ACC112 (cell line): Measurements from ENCODE around the gene MAZ.

Experiments
- H2AFZ ChIP-seq: fragments of 200-600 bp; sonication (generic); one replicate; pipeline ENCODE4 v1.6.0; 2017; ENCODE audit warnings: antibody characterized with exemption, low read length; ENCODE audit not compliant: unreplicated experiment
- H3K27ac ChIP-seq: fragments of 200-600 bp; sonication (generic); 2 replicates; pipeline ENCODE4 v1.5.1; 2014; ENCODE audit warnings: low read depth, mild to moderate bottlenecking, antibody characterized with exemption, low read length, moderate library complexity
- H3K27me3 ChIP-seq: fragments of 200-600 bp; sonication (generic); 2 replicates; pipeline ENCODE4 v1.6.1; 2014; ENCODE audit warnings: mild to moderate bottlenecking, antibody characterized with exemption, low read length, moderate library complexity, mixed read lengths; ENCODE audit not compliant: insufficient read depth
- H3K36me3 ChIP-seq: fragments of 200-600 bp; sonication (generic); 2 replicates; pipeline ENCODE4 v1.6.1; 2016; ENCODE audit warnings: mild to moderate bottlenecking, antibody characterized with exemption, low read length, moderate library complexity, mixed read lengths; ENCODE audit not compliant: insufficient read depth
- H3K4me1 ChIP-seq: fragments of 200-600 bp; sonication (generic); one replicate; pipeline ENCODE4 v1.6.1; 2016; ENCODE audit warnings: low read length, mixed read lengths; ENCODE audit not compliant: insufficient read depth, unreplicated experiment, control insufficient read depth
- H3K4me3 ChIP-seq: fragments of 200-600 bp; sonication (generic); 2 replicates; pipeline ENCODE4 v1.5.1; 2014; ENCODE audit warnings: mild to moderate bottlenecking, low read depth, low read length
- H3K79me2 ChIP-seq: fragments of 200-600 bp; sonication (generic); one replicate; pipeline ENCODE4 v1.6.0; 2016; ENCODE audit warnings: low read length; ENCODE audit not compliant: control insufficient read depth, unreplicated experiment, insufficient read depth

MAZ gene

DNA sequence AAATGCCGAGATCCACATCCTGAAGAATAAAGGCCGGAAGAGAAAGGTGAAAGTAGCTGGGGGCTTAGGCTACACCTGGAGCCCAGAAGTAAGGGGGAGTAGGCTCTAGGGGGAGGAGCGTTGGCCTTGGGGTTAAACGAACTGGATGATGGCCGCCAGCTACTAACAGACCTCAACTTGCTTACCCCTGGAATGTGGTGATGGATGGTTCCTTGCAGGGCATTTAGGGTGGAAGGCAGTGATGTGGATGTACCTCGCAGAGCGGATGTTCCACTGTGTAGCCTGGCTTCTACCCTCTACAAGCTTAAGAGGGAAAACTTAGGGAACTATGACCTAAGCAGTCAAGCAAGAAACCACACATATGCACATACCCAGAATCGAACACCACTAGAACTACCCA lies 2.3 kb upstream of the MAZ start:
- Histone ChIP-seq H3K4me3 (peak overlapping the region; percentile 86), H2AFZ (no peak overlapping the region), H3K79me2 (peaks cover 10% of the 10 kb centered on the region), H3K4me1 (peaks cover 19% of the 10 kb centered on the region), H3K36me3 (peaks cover 20% of the 10 kb centered on the region; the same call in 1 of the 2 replicates), H3K27ac (peak overlapping the region; percentile 81), H3K27me3 (no peaks in the 10 kb centered on the region)

DNA sequence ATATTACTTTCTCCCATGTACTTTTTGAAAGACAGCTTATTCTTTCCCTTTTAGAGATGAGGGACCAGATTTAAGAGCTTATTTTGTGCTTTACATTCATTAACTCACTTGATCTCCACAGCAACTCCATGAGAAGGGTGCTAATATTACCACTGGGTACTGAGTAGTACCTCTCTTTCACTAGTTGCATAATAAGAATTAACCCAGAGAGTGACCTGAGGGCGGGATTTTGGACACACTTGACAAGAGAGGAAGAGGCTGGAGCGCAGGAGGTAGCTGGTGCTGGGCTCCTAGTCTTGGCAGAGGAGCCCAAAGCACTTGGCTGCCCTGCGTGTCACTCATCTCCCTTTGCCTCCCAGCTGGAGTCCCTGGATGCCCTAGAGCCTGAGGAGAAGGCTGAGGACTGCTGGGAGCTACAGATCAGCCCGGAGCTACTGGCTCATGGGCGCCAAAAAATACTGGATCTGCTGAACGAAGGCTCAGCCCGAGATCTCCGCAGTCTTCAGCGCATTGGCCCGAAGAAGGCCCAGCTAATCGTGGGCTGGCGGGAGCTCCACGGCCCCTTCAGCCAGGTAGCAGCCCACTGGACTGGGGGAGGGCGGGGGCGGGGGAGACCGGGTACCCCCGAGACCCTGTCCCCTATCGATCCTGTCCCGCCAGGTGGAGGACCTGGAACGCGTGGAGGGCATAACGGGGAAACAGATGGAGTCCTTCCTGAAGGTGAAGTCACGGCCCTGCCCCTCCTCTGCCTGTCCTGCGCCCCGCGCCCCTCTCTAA lies 1.7 kb upstream of the MAZ start:
- H3K27ac ChIP-seq = peak overlapping the region; percentile 81
- H3K27me3 ChIP-seq = no peaks in the 10 kb centered on the region
- H2AFZ ChIP-seq = peak overlapping the region; percentile 39
- H3K79me2 ChIP-seq = peaks cover 16% of the 10 kb centered on the region
- peaks cover 18% of the 10 kb centered on the region; the same call in 1 of the 2 replicates for H3K36me3 ChIP-seq
- peak overlapping the region; percentile 86 for H3K4me3 ChIP-seq
- H3K4me1 ChIP-seq = peaks cover 26% of the 10 kb centered on the region

DNA sequence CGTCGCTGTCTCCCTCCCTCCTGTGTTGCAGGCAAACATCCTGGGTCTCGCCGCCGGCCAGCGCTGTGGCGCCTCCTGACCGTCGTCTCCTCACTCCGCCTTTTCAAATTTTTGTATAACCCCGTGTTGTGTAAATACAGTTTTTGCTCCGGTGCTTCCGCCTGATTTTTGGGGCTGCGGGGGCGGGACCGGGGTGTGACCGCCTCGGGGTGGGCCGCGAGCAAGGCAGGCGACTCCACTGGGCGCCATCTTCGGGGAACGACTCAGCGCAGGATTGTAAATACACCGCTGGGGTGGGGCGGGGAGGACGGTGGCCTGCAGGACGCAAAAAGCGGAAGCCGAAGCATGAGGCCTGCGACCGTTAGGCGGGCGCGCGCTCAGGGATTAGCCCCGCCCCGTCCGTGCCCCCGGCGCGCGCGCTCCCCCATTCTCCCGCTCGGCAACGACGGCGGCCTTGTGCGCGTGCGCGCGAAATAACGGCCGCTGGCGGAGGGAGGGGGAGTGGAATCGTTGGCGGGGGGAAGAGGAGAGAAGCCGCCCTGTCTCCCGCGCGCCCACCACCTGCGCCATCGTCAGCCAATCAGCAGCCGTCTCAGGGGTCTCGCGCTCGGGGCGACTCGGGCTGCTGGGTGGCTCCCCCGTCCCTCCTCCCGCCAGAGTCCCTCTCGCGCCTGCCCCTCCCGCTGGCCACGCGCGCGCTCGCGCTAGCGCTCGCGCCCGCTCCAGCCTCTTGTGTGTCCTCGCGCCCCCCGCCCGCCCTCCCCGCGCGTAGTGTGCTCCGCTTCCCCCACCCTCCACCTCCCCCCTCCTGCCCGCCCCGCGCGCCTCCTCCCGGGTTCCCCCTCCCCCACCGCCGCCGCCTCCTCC lies 864 bp upstream of the MAZ start:
- H3K79me2 ChIP-seq = peaks cover 16% of the 10 kb centered on the region
- peaks cover 18% of the 10 kb centered on the region; the same call in 1 of the 2 replicates for H3K36me3 ChIP-seq
- peaks cover 34% of the 10 kb centered on the region for H3K4me1 ChIP-seq
- H3K27ac ChIP-seq = peak overlapping the region; percentile 81
- peak overlapping the region; percentile 39 for H2AFZ ChIP-seq
- H3K4me3 ChIP-seq = peak overlapping the region; percentile 86
- H3K27me3 ChIP-seq = no peaks in the 10 kb centered on the region

DNA sequence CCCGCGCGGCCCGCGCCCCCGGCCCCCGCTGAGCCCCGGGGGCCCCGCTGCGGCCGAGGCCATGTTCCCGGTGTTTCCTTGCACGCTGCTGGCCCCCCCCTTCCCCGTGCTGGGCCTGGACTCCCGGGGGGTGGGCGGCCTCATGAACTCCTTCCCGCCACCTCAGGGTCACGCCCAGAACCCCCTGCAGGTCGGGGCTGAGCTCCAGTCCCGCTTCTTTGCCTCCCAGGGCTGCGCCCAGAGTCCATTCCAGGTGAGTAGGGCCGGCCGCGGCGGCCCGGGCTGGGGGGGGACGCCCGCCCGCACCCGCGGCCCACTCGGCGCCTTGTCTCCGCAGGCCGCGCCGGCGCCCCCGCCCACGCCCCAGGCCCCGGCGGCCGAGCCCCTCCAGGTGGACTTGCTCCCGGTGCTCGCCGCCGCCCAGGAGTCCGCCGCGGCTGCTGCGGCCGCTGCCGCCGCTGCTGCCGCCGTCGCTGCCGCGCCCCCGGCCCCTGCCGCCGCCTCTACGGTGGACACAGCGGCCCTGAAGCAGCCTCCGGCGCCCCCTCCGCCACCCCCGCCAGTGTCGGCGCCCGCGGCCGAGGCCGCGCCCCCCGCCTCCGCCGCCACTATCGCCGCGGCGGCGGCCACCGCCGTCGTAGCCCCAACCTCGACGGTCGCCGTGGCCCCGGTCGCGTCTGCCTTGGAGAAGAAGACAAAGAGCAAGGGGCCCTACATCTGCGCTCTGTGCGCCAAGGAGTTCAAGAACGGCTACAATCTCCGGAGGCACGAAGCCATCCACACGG lies 504 bp downstream of the MAZ start:
- H3K4me3 ChIP-seq = peak overlapping the region; percentile 86
- no peak overlapping the region for H2AFZ ChIP-seq
- peaks cover 39% of the 10 kb centered on the region for H3K4me1 ChIP-seq
- H3K79me2 ChIP-seq = peaks cover 16% of the 10 kb centered on the region
- peaks cover 18% of the 10 kb centered on the region; the same call in 1 of the 2 replicates for H3K36me3 ChIP-seq
- H3K27ac ChIP-seq = peak overlapping the region; percentile 52
- no peaks in the 10 kb centered on the region for H3K27me3 ChIP-seq

DNA sequence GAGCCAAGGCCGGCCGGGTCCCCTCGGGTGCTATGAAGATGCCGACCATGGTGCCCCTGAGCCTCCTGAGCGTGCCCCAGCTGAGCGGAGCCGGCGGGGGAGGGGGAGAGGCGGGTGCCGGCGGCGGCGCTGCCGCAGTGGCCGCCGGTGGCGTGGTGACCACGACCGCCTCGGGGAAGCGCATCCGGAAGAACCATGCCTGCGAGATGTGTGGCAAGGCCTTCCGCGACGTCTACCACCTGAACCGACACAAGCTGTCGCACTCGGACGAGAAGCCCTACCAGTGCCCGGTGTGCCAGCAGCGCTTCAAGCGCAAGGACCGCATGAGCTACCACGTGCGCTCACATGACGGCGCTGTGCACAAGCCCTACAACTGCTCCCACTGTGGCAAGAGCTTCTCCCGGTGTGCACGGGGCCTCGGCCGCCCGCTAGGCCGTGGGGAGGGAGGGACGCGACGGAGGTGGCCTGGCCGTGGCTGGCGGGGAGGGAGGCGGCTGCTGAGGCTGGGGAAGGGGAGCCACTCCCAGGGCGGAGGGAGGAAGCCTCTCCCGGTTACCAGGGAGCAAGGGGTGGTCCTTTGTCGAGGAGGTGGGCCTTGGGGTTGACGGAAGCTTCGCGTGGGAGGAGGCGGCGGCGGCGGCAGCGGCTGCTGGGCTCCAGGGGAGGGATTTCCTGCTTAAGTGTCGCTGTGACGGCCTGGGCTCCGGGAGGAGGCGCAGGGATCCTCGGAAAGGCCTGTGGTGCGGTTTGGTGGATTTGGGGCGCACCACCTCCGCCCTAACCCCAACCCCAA lies 1.3 kb downstream of the MAZ start:
- Histone ChIP-seq H3K79me2 (peaks cover 16% of the 10 kb centered on the region), H2AFZ (no peak overlapping the region), H3K27ac (peak overlapping the region; percentile 52), H3K4me1 (peaks cover 39% of the 10 kb centered on the region), H3K27me3 (no peaks in the 10 kb centered on the region), H3K36me3 (peaks cover 13% of the 10 kb centered on the region; the same call in 1 of the 2 replicates), H3K4me3 (peak overlapping the region; percentile 86)

DNA sequence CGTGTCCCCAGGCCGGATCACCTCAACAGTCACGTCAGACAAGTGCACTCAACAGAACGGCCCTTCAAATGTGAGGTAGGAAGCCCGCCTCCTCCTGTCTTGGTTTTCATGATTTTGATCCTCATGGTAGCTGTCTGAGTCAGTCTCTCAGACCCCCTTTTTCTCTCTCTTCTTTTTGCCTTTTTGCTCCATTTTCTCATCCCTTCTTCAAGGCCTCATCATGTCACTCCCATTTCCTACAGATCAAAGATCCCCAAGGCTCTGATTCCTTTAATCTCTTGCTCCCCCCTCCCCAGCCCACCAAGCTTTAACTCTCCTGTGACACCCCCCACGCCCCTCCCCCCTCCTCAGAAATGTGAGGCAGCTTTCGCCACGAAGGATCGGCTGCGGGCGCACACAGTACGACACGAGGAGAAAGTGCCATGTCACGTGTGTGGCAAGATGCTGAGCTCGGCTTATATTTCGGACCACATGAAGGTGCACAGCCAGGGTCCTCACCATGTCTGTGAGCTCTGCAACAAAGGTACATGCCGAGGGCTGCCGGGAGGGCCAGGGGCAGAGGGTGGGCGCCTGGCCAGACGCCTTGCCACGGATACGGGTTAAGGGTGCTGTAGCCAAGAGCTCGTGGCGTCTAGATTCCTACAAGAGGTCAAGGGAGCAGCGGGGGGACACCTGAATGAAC lies 2.0 kb downstream of the MAZ start:
- Histone ChIP-seq H3K4me1 (peaks cover 39% of the 10 kb centered on the region), H3K79me2 (peaks cover 16% of the 10 kb centered on the region), H3K4me3 (peak overlapping the region; percentile 86), H3K27ac (peak overlapping the region; percentile 52), H2AFZ (no peak overlapping the region), H3K36me3 (peaks cover 9% of the 10 kb centered on the region; the same call in 1 of the 2 replicates), H3K27me3 (no peaks in the 10 kb centered on the region)

DNA sequence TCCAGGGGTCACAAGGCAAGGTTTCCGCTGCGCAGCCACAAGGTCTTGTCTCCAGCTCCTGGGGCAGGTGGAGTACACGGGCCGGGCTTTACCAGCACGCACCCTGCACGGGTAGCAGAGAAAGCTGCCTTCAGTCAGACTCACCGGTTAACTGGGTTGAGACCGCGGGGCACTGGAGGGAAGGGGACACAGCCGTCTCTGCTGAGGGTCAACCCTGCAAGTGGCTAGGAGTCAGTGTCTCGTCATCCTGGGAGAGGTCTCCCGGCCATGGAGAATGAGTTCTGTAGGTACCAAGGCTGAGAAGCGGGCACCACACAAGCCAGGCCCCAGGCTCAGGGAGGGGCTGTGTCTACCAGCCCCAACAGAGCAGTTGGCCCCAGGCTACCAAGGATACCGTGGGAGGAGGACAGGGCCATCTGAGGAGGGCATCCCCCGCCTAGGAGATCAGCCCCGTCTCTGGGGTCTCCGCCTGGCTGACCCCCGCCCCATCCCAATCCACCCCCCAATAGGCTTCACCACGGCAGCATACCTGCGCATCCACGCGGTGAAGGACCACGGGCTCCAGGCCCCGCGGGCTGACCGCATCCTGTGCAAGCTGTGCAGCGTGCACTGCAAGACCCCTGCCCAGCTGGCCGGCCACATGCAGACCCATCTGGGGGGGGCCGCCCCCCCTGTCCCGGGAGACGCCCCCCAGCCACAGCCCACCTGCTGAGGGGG lies 2.9 kb downstream of the MAZ start:
- Histone ChIP-seq H3K27ac (no peak overlapping the region), H3K36me3 (peaks cover 9% of the 10 kb centered on the region; the same call in 1 of the 2 replicates), H3K79me2 (peaks cover 16% of the 10 kb centered on the region), H3K27me3 (no peaks in the 10 kb centered on the region), H2AFZ (no peak overlapping the region), H3K4me1 (peaks cover 34% of the 10 kb centered on the region), H3K4me3 (peak overlapping the region; percentile 86)

DNA sequence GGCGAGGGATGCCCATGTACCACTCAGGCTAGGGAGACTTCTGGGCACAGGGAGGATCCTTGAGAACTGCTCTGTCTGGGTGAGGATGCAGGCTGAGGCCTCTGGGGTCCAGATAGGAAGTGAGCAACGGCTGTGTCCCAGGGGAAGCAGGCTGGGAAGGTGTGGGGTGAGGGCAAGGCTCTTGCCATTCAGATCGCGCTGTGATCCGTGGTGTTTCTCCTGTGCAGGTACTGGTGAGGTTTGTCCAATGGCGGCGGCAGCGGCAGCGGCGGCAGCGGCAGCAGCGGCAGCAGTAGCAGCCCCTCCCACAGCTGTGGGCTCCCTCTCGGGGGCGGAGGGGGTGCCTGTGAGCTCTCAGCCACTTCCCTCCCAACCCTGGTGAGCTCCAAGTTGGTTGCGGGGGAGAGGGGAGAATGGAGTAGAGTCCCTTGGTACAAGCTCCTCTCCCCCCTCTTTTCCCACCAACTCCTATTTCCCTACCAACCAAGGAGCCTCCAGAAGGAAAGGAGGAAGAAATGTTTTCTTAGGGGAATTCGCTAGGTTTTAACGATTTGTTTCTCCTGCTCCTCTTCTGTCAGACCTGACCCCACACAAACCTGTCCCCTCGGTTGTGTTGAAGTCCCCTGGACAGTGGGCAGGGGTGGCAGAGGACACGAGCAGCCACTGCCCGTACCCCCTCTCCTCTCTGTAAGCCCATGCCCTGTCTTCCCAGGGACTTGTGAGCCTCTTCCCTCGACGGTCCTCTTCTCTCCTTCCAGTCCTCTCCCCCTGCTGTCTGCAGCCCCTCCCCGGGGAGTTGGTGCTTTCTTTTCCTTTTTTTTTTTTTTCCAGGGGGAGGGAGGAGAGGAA lies 3.7 kb downstream of the MAZ start:
- H2AFZ ChIP-seq = no peak overlapping the region
- H3K4me3 ChIP-seq = peak overlapping the region; percentile 86
- H3K27me3 ChIP-seq = no peaks in the 10 kb centered on the region
- H3K27ac ChIP-seq = no peak overlapping the region
- peaks cover 9% of the 10 kb centered on the region; the same call in 1 of the 2 replicates for H3K36me3 ChIP-seq
- peaks cover 16% of the 10 kb centered on the region for H3K79me2 ChIP-seq
- H3K4me1 ChIP-seq = peaks cover 33% of the 10 kb centered on the region
